Fibroblast of lung (primary cell): ENCODE results near the gene SAFB2.

ENCODE experiments used
- EZH2 ChIP-seq: IDR thresholded peaks from 2 replicates; pipeline ENCODE4 v1.5.1; 2012; ENCODE audit warnings: low read length, control low read depth, mild to moderate bottlenecking; ENCODE audit errors: missing control alignments
- TF ChIP-seq, protein P1 (sequence below), 2 donors: IDR thresholded peaks in 1 of 2; conservative IDR thresholded peaks in 1 of 2; 1 replicate in 1 of 2; 2 replicates in 1 of 2; pipeline ENCODE4 v1.5.1; 2011 to 2012; ENCODE audit warnings: low read length in 2 of 2, control low read depth in 1 of 2, inconsistent platforms in 1 of 2, low read depth in 1 of 2, mild to moderate bottlenecking in 1 of 2

DNA sequence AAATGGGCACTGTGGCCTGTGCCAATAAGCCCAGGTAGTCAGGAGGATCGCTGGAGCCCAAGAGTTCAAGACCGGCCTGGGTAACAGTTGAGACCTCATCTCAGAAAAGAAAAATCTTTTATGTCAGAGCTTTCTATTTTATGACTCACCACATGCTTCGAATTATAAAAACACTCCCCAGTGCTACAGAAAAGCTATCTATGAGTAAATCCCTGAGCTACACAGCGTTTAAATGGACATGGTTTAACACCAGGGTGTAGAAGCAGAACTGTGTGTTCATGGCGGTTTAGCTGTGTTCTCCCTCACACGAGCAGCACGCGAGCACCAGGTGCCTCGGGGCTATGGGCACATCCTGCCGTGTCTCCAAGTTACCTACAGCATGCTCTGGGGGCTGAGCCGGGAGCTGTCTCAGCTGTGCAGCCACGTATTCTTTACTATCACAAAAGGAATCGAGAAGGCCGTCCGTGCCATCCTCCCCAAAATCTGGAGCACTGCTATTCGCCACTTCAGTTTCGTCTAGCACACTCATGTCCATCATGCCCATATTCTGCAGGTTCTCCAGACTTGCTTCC, 6.7 kb downstream of the SAFB2 start:
- TF ChIP-seq, protein P1, sequence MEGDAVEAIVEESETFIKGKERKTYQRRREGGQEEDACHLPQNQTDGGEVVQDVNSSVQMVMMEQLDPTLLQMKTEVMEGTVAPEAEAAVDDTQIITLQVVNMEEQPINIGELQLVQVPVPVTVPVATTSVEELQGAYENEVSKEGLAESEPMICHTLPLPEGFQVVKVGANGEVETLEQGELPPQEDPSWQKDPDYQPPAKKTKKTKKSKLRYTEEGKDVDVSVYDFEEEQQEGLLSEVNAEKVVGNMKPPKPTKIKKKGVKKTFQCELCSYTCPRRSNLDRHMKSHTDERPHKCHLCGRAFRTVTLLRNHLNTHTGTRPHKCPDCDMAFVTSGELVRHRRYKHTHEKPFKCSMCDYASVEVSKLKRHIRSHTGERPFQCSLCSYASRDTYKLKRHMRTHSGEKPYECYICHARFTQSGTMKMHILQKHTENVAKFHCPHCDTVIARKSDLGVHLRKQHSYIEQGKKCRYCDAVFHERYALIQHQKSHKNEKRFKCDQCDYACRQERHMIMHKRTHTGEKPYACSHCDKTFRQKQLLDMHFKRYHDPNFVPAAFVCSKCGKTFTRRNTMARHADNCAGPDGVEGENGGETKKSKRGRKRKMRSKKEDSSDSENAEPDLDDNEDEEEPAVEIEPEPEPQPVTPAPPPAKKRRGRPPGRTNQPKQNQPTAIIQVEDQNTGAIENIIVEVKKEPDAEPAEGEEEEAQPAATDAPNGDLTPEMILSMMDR (conservative IDR thresholded peaks at IDR 0.05 in 1 of 2, IDR thresholded peaks at IDR 0.05 in 1 of 2; ENCODE audit: low read depth in 1 of 2, low read length in 2 of 2): no peak
- TF ChIP-seq EZH2: no peak
